CD4-positive, alpha-beta T cell (primary cell): ENCODE measurements around the gene SYDE2. TPM values are rescaled to one million over a fixed set of nuclear protein-coding genes. Genes with fewer than 3 reads are reported as not detected.

Experiments used
- ATAC-seq: fragments of 200-7000 bp; cut with Tn5 transposase; one replicate; pipeline ENCODE4 v1.10.0; 2022; ENCODE audit warnings: mild to moderate bottlenecking; ENCODE audit not compliant: poor library complexity
- CTCF ChIA-PET: fragments of 350-600 bp; sonication (Branson Sonifier 250); formaldehyde crosslinking; loops from one replicate; lab custom pipeline; 2021; ENCODE audit warnings: antibody characterized with exemption, inconsistent platforms; lab: Charles Lee
- POLR2A ChIA-PET: fragments of 350-600 bp; sonication (Branson Sonifier 250); formaldehyde crosslinking; loops from one replicate; lab custom pipeline; 2021; ENCODE audit warnings: antibody characterized with exemption, inconsistent platforms; lab: Charles Lee
- DNase-seq, 14 experiments: peaks; one replicate each; pipeline ENCODE4 v3.0.0-alpha.2; 2013 to 2020; ENCODE audit warnings: mixed read lengths in 2 of 14
- H3K27ac ChIP-seq, 2 donors: one replicate each; pipeline versions ENCODE4 v1.5.1 to v1.7.0; 2013; ENCODE audit warnings: low read length in 2 of 2, low read depth in 1 of 2, mild to moderate bottlenecking in 1 of 2
- H3K27me3 ChIP-seq, 2 experiments: 1 replicate in 1 of 2; 2 replicates in 1 of 2; pipeline versions ENCODE4 v1.6.1 to v1.7.0; 2013; ENCODE audit warnings: low read length in 2 of 2, control low read depth in 1 of 2, mild to moderate bottlenecking in 1 of 2, moderate library complexity in 1 of 2; ENCODE audit not compliant: insufficient read depth in 2 of 2, control insufficient read depth in 1 of 2
- H3K36me3 ChIP-seq: one replicate; pipeline ENCODE4 v1.6.1; 2013; ENCODE audit warnings: low read length, control low read depth; ENCODE audit not compliant: insufficient read depth
- H3K4me1 ChIP-seq: one replicate; pipeline ENCODE4 v1.6.1; 2013; ENCODE audit warnings: low read length, control low read depth; ENCODE audit not compliant: insufficient read depth
- H3K4me3 ChIP-seq: one replicate; pipeline ENCODE4 v1.5.1; 2013; ENCODE audit warnings: mild to moderate bottlenecking, low read length, moderate library complexity
- H3K9me3 ChIP-seq, 2 experiments: 1 replicate in 1 of 2; 2 replicates in 1 of 2; pipeline versions ENCODE4 v1.6.1 to v1.7.0; 2013; ENCODE audit warnings: low read length in 2 of 2, mild to moderate bottlenecking in 2 of 2, control low read depth in 1 of 2, moderate library complexity in 1 of 2; ENCODE audit not compliant: control insufficient read depth in 1 of 2, insufficient read depth in 1 of 2
- H3K27ac Mint-ChIP-seq: one replicate; pipeline ENCODE4 v1.8.0; 2020; ENCODE audit warnings: mixed read lengths
- H3K27me3 Mint-ChIP-seq: one replicate; pipeline ENCODE4 v1.8.0; 2021; ENCODE audit warnings: mixed read lengths
- H3K36me3 Mint-ChIP-seq: one replicate; pipeline ENCODE4 v1.8.0; 2021; ENCODE audit warnings: low read depth, mixed read lengths
- H3K4me1 Mint-ChIP-seq: one replicate; pipeline ENCODE4 v1.8.0; 2021; ENCODE audit warnings: low read depth, mixed read lengths
- H3K4me3 Mint-ChIP-seq: one replicate; pipeline ENCODE4 v1.8.0; 2020; ENCODE audit warnings: mild to moderate bottlenecking, mixed read lengths
- H3K9me3 Mint-ChIP-seq: one replicate; pipeline ENCODE4 v1.8.0; 2020; ENCODE audit warnings: mixed read lengths
- CTCF ChIP-seq: fragments of 200-600 bp; IDR thresholded peaks from one replicate; pipeline ENCODE4 v1.8.0; 2022; ENCODE audit warnings: antibody characterized with exemption, mild to moderate bottlenecking
- intact Hi-C, 2 experiments: fragments of 100-400 bp; cut with DNase I in 1 of 2; cut with micrococcal nuclease in 1 of 2; formaldehyde crosslinking; loops; one replicate each; pipeline versions ENCODE4 v1.15.1 to v1.9.0; 2023 to 2025; cut with DNase I, micrococcal nuclease
- total RNA-seq, 174 experiments: library from RNA in 2 of 174; stranded (reverse) in 2 of 174; gene quantifications; one replicate each; pipeline ENCODE4 v1.2.3 and lab custom pipeline; 2021 to 2026

Gene SYDE2
- total RNA-seq, 2 experiments from 2014 or later = 6.4 to 6.9 TPM

DNA sequence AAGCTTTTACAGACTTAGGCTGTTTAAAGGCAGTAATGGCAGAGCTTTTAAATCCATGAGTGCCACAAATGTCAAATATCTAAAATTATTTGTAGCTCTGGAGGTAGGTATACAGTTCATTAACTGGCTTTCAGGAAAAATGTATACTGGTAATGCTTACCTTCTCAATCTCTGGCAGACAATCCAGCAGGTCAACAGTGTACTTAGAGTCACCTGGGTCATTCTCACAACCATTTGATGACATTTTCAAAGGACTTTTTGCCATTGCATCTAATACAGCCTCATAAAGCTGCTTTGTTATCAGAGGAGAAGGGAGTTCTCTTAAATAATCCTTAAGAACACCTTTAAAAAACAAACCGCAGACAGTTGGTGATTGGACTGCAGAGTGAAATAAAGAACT is 31.9 kb downstream of the SYDE2 start:
- H3K27me3 Mint-ChIP-seq = no peaks in the 10 kb centered on the region
- H3K4me1 ChIP-seq = no peaks in the 10 kb centered on the region
- H3K9me3 ChIP-seq = no peaks in the 10 kb centered on the region
- peaks cover 16% of the 10 kb centered on the region for H3K4me1 Mint-ChIP-seq
- H3K27ac ChIP-seq = no peak overlapping the region
- H3K27me3 ChIP-seq = no peaks in the 10 kb centered on the region
- no peak for TF ChIP-seq CTCF
- ATAC-seq (no peak), DNase-seq (no peak)
- POLR2A ChIA-PET = no interaction called here
- no peaks in the 10 kb centered on the region for H3K36me3 Mint-ChIP-seq
- H3K27ac Mint-ChIP-seq = no peak overlapping the region
- H3K4me3 Mint-ChIP-seq = no peak overlapping the region
- no peak overlapping the region for H3K4me3 ChIP-seq
- H3K36me3 ChIP-seq = no peaks in the 10 kb centered on the region
- H3K9me3 Mint-ChIP-seq = no peaks in the 10 kb centered on the region
- intact Hi-C loops = no loop called here
- CTCF ChIA-PET = interaction anchor here (1.0 kb wide), 1 partner anchor 10 kb away, joined by 4 read pairs; no protein-coding TSS in a partner anchor

GRCh38 chr1:85166351-85166750 is 34.5 kb downstream of the SYDE2 start:
- intact Hi-C loops = no loop called here
- H3K27ac Mint-ChIP-seq = no peak overlapping the region
- Histone ChIP-seq H3K36me3 (no peaks in the 10 kb centered on the region), H3K9me3 (no peaks in the 10 kb centered on the region), H3K27ac (no peak overlapping the region), H3K27me3 (no peaks in the 10 kb centered on the region), H3K4me1 (no peaks in the 10 kb centered on the region), H3K4me3 (no peak overlapping the region)
- H3K4me1 Mint-ChIP-seq = peaks cover 7% of the 10 kb centered on the region
- CTCF ChIA-PET = no interaction called here
- DNase-seq (no peak), ATAC-seq (no peak)
- H3K36me3 Mint-ChIP-seq = peaks cover 8% of the 10 kb centered on the region
- TF ChIP-seq CTCF = no peak
- POLR2A ChIA-PET = no interaction called here
- H3K27me3 Mint-ChIP-seq = no peaks in the 10 kb centered on the region
- H3K9me3 Mint-ChIP-seq = no peaks in the 10 kb centered on the region
- H3K4me3 Mint-ChIP-seq = no peak overlapping the region

DNA sequence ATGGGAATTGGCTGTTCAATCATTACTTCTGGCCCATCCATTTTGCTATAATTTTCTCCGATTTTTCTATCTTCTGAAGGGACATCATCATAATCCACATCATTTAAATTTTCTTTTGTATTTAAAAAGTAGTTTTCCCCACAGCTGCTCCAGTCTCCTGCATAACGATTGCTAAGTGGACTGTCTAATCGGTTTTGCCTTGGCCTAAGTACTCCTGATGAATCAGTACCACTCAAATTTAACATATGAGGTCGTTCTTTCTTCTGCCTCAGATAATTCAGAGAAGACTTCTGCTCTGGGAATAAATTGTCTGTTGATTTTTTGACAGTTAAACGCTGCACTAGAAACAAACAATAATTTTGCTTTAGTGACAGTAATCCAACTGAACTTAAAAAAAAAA is 41.9 kb downstream of the SYDE2 start:
- no peak for DNase-seq
- Histone ChIP-seq H3K36me3 (no peaks in the 10 kb centered on the region), H3K27ac (no peak overlapping the region), H3K4me3 (no peak overlapping the region), H3K4me1 (no peaks in the 10 kb centered on the region), H3K27me3 (no peaks in the 10 kb centered on the region), H3K9me3 (no peaks in the 10 kb centered on the region)
- Mint-ChIP-seq H3K27me3 (no peaks in the 10 kb centered on the region), H3K4me1 (no peaks in the 10 kb centered on the region), H3K4me3 (no peak overlapping the region), H3K9me3 (no peaks in the 10 kb centered on the region), H3K36me3 (peaks cover 8% of the 10 kb centered on the region), H3K27ac (no peak overlapping the region)
- intact Hi-C loops = no loop called here
- ChIA-PET POLR2A (interaction anchor here (1.1 kb wide), 1 partner anchor 41 kb away, joined by 3 read pairs; no protein-coding TSS in a partner anchor), CTCF (interaction anchor here (0.8 to 1.8 kb wide), 2 partner anchors 10 to 214 kb away, joined by 4 read pairs; no protein-coding TSS in a partner anchor)
- no peak for ATAC-seq
- TF ChIP-seq CTCF = no peak
